SKM-1 treated with dmso at 0.1 percent for 144 hours (cell line): ENCODE results near the gene TRIM27.
"Not testable (repeated sequence)": the region's sequence is repeated elsewhere in the genome, so short reads cannot be mapped to it uniquely, and the experiment has no call there.

Source experiments
- DNase-seq: peaks from one replicate; lab custom pipeline; 2025; ENCODE audit not compliant: unreplicated experiment; lab: John Stamatoyannopoulos, UW

Gene TRIM27

GRCh38 chr6:28943223-28943556, 19.4 kb upstream of the TRIM27 start:
- no peak for DNase-seq

- no peak for DNase-seq
Measured at GRCh38 chr6:28941684-28942448, 18.1 kb upstream of the TRIM27 start.

GRCh38 chr6:28940858-28941683, 17.3 kb upstream of the TRIM27 start:
- DNase-seq: peak; percentile 77

GRCh38 chr6:28940294-28940857, 16.6 kb upstream of the TRIM27 start:
- peak; percentile 60 for DNase-seq

- no peak for DNase-seq
Measured at GRCh38 chr6:28933069-28933468, 9.3 kb upstream of the TRIM27 start.

GRCh38 chr6:28929887-28930620, 6.3 kb upstream of the TRIM27 start:
- no peak for DNase-seq

GRCh38 chr6:28929339-28929738, 5.6 kb upstream of the TRIM27 start:
- not testable (repeated sequence) for DNase-seq

GRCh38 chr6:28927846-28928245, 4.1 kb upstream of the TRIM27 start:
- no peak for DNase-seq

- peak; percentile 37 for DNase-seq
Measured at GRCh38 chr6:28922821-28923317, 916 bp downstream of the TRIM27 start.

- no peak for DNase-seq
Measured at GRCh38 chr6:28922004-28922820, 1.6 kb downstream of the TRIM27 start.

GRCh38 chr6:28920281-28920680, 3.5 kb downstream of the TRIM27 start:
- no peak for DNase-seq

GRCh38 chr6:28914941-28915340, 8.8 kb downstream of the TRIM27 start:
- no peak for DNase-seq

- no peak for DNase-seq
Measured at GRCh38 chr6:28910901-28911690, 12.7 kb downstream of the TRIM27 start.

GRCh38 chr6:28907394-28907793, 16.4 kb downstream of the TRIM27 start:
- DNase-seq: no peak

- DNase-seq: no peak
Measured at GRCh38 chr6:28906669-28907068, 17.1 kb downstream of the TRIM27 start.

GRCh38 chr6:28903686-28904085, 20.1 kb downstream of the TRIM27 start:
- DNase-seq: no peak

- no peak for DNase-seq
Measured at GRCh38 chr6:28901831-28902230, 22.0 kb downstream of the TRIM27 start.

- no peak for DNase-seq
Measured at GRCh38 chr6:28900577-28901256, 23.1 kb downstream of the TRIM27 start.

GRCh38 chr6:28898710-28898965, 25.1 kb downstream of the TRIM27 start:
- DNase-seq: no peak
